GM12873 (cell line): Measurements from ENCODE around the gene SHISA2.

Experiments used
- TF ChIP-seq, protein P1 (sequence below): IDR thresholded peaks from 2 replicates; pipeline ENCODE4 v1.5.1; 2012; ENCODE audit warnings: low read depth, mild to moderate bottlenecking, moderate library complexity, low read length, control low read depth; ENCODE audit not compliant: insufficient read depth; ENCODE audit errors: missing control alignments

SHISA2 gene

GRCh38 chr13:26020891-26021290 is 30.9 kb downstream of the SHISA2 start:
- TF ChIP-seq, protein P1, sequence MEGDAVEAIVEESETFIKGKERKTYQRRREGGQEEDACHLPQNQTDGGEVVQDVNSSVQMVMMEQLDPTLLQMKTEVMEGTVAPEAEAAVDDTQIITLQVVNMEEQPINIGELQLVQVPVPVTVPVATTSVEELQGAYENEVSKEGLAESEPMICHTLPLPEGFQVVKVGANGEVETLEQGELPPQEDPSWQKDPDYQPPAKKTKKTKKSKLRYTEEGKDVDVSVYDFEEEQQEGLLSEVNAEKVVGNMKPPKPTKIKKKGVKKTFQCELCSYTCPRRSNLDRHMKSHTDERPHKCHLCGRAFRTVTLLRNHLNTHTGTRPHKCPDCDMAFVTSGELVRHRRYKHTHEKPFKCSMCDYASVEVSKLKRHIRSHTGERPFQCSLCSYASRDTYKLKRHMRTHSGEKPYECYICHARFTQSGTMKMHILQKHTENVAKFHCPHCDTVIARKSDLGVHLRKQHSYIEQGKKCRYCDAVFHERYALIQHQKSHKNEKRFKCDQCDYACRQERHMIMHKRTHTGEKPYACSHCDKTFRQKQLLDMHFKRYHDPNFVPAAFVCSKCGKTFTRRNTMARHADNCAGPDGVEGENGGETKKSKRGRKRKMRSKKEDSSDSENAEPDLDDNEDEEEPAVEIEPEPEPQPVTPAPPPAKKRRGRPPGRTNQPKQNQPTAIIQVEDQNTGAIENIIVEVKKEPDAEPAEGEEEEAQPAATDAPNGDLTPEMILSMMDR = no peak

DNA sequence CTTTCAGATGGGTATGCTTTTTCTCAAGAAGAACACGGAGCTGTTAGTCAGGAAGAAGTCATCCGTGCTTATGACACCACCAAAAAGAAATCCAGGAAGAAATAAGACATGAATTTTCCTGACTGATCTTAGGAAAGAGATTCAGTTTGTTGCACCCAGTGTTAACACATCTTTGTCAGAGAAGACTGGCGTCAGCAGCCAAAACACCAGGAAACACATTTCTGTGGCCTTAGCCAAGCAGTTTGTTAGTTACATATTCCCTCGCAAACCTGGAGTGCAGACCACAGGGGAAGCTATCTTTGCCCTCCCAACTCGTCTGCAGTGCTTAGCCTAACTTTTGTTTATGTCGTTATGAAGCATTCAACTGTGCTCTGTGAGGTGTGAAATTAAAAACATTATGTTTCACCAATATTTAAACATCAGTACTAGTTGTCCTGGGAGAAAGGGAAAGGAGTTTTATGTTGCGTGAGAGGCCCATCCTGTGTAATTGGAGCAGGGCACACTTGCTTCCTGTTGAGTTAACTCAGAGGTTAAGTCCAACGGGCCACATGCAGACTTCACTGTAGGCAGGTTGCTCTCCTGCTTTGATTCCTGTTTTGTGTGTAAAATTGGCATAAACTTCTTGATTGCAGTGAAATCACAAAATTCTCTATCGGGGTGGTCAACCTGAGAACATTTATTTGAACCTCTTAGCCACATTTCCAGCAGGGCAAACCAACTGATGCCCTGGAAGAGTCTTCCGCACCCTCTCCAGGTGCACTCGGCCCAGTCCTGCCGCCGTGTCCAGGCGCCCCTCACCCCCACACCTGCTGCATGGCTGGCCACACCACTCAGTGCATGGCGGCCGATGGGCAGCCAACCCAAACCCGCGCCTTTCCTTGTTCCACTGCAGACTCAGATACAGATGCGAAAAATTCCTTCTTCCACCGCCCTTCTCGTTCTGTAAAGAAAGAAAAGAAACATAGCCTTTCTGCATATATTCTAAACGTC is 31.6 kb downstream of the SHISA2 start:
- TF ChIP-seq, protein P1 = no peak

GRCh38 chr13:26019251-26019650 is 32.6 kb downstream of the SHISA2 start:
- TF ChIP-seq, protein P1 = no peak

DNA sequence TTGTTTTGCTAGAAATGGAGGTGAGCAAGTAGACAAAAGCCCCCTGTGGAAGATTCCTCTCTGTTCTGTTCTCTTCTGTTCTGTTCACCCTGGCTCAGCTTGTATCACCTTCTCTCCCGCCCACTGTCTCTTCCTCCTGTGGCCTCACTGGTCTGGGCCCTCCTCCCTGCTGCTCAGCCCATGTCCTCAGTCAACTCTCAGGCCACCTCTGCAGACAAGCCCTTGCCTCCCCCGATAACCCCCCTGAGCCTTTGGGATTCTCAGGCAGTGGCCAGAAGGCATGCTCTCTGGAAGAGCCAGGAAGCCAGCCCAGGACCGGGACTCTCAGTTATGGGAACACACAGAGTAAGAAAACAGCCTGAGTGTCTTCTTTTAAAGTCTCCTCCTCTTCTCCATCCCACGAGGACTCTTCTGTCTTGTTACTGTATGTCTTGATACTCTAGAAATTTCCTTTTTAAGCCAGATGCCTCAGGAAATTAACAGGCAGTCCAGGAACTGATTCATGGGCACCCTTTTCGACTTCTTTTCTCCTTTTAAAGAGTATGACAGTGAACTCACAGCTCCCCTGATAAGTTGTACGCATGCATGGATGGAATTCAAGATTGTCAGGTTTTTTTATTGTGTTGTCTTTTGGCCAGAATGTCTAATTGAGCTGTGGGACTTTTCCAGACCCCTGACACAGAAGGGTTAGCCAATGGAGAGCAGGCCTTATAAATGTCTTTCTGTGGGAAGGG is 33.7 kb downstream of the SHISA2 start:
- TF ChIP-seq, protein P1 = no peak

DNA sequence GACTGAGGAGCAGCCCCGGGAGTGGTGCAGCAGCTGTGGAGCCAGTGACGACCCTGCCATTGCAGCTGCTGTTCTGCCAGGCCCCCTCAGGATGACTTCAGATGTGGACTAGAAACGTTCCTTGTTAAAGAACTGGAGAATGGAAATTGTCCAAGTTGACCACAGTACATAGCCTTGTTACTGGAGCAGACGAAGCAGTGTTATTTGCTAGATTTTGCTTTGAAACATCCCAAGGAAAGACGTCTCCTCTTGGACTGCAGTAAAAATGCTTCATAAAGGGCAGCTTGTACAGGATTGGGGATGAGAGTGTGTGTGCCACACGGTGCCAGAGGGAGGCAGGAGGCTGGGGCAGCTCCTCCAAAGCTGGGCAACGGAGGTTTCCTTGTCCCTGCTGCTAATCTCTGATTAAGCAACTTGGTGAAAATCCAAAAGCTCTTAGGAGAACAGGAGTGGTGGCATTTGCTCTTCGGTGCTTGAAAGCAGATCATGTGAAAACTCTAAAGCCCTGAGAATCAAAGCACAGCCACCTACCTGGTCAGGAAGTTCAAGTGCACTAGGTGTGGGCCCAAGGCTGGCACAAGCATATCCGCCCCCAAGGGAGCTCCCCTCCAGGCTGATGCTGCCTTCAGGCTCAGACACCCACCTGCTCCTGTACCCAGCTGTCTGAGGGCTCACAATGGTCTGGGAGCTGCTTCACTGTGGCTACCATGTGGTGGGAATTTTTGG is 34.5 kb downstream of the SHISA2 start:
- TF ChIP-seq, protein P1 = no peak

GRCh38 chr13:26016189-26016588 is 35.6 kb downstream of the SHISA2 start:
- TF ChIP-seq, protein P1 = no peak
